ENCODE measurements around the gene UNC119B.

Gene UNC119B

GRCh38 chr12:120700886-120701285 is 9.4 kb upstream of the UNC119B start:
- Histone ChIP-seq H3K27me3 (ENCODE audit: control insufficient read depth, insufficient read depth, low read length) (no peaks in the 10 kb centered on the region), H3K9me3 (ENCODE audit: control insufficient read depth, insufficient read depth, low read length) (no peaks in the 10 kb centered on the region), H3K4me3 (ENCODE audit: low read length) (no peak overlapping the region), H3K4me1 (ENCODE audit: control insufficient read depth, insufficient read depth, low read length) (no peaks in the 10 kb centered on the region), H3K27ac (ENCODE audit: low read length) (no peak overlapping the region), H3K36me3 (ENCODE audit: control insufficient read depth, insufficient read depth, low read length) (peaks cover 38% of the 10 kb centered on the region)
- no peak for DNase-seq (ENCODE audit: low read depth, low spot score)
- no CpG with 5 or more reads among the region's 5 CpGs for WGBS (ENCODE audit: insufficient coverage, insufficient read length)

GRCh38 chr12:120702637-120703036 is 7.6 kb upstream of the UNC119B start:
- H3K27ac ChIP-seq (ENCODE audit: low read length), result no peak overlapping the region
- no peaks in the 10 kb centered on the region for H3K4me1 ChIP-seq (ENCODE audit: control insufficient read depth, insufficient read depth, low read length)
- no peak for DNase-seq (ENCODE audit: low read depth, low spot score)
- no CpG with 5 or more reads among the region's 1 CpG for WGBS (ENCODE audit: insufficient coverage, insufficient read length)
- no peaks in the 10 kb centered on the region for H3K27me3 ChIP-seq (ENCODE audit: control insufficient read depth, insufficient read depth, low read length)
- peaks cover 31% of the 10 kb centered on the region for H3K36me3 ChIP-seq (ENCODE audit: control insufficient read depth, insufficient read depth, low read length)
- H3K4me3 ChIP-seq (ENCODE audit: low read length), result no peak overlapping the region
- H3K9me3 ChIP-seq (ENCODE audit: control insufficient read depth, insufficient read depth, low read length), result no peaks in the 10 kb centered on the region

DNA sequence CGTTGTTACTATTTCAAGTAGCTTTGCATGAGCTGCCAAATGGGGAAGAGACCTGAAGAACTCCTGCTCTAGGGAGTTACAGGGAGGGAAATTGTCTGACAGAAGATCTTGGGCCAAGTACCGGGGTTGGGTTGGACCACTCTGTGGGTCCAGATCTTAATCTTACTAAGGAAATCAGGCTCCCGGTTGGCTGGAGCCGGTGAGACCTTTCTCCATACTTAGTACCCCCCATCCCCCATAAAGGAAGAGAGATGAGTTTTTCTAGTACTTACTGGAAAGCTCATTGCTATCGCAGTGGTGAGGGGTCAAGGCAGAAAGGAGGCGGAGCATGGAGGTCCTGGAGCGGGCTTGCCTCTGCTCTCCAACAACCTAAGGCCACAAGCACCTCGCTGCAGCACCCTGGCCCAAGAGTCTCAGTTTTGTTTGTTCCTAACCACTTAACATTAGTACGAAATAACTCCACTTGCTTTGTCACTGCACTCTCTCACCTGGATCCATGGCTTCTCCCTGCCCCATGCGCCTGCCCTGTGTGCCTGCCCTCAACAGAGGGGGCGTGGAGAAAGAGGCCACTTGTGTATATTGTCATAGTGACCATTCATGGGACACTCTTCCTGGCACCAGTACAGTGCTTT is 6.8 kb upstream of the UNC119B start:
- no peak overlapping the region for H3K27ac ChIP-seq (ENCODE audit: low read length)
- no peaks in the 10 kb centered on the region for H3K9me3 ChIP-seq (ENCODE audit: control insufficient read depth, insufficient read depth, low read length)
- peaks cover 27% of the 10 kb centered on the region for H3K36me3 ChIP-seq (ENCODE audit: control insufficient read depth, insufficient read depth, low read length)
- H3K4me1 ChIP-seq (ENCODE audit: control insufficient read depth, insufficient read depth, low read length), result no peaks in the 10 kb centered on the region
- H3K4me3 ChIP-seq (ENCODE audit: low read length), result no peak overlapping the region
- H3K27me3 ChIP-seq (ENCODE audit: control insufficient read depth, insufficient read depth, low read length), result no peaks in the 10 kb centered on the region
- no peak for DNase-seq (ENCODE audit: low read depth, low spot score)
- no CpG with 5 or more reads among the region's 11 CpGs for WGBS (ENCODE audit: insufficient coverage, insufficient read length)

GRCh38 chr12:120705618-120706017 is 4.6 kb upstream of the UNC119B start:
- H3K9me3 ChIP-seq (ENCODE audit: control insufficient read depth, insufficient read depth, low read length), result no peaks in the 10 kb centered on the region
- no peaks in the 10 kb centered on the region for H3K27me3 ChIP-seq (ENCODE audit: control insufficient read depth, insufficient read depth, low read length)
- H3K4me3 ChIP-seq (ENCODE audit: low read length), result no peak overlapping the region
- no peak for DNase-seq (ENCODE audit: low read depth, low spot score)
- WGBS (ENCODE audit: insufficient coverage, insufficient read length), result no CpG with 5 or more reads among the region's 1 CpG
- no peaks in the 10 kb centered on the region for H3K4me1 ChIP-seq (ENCODE audit: control insufficient read depth, insufficient read depth, low read length)
- peaks cover 14% of the 10 kb centered on the region for H3K36me3 ChIP-seq (ENCODE audit: control insufficient read depth, insufficient read depth, low read length)
- H3K27ac ChIP-seq (ENCODE audit: low read length), result no peak overlapping the region

DNA sequence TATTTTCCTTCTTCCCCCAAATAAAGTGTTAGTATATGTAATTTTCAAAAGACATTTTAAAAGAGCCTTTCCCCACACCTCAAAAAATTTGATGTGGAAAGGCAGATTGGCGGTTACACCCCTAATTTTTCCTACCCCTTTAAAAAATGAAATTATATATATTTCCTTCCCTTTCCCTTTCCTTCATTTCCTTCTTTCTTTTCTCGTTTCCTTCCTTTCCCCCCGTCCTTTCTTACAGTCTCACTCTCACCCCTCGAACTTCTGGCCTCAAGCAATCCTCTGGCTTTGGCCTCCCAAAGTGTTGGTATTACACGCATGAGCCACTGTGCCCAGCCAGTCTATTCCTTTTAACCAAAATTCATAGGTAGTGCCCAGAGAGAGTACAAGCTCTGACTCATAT is 4.2 kb upstream of the UNC119B start:
- H3K4me1 ChIP-seq (ENCODE audit: control insufficient read depth, insufficient read depth, low read length), result no peaks in the 10 kb centered on the region
- no peak for DNase-seq (ENCODE audit: low read depth, low spot score)

GRCh38 chr12:120708651-120709050 is 1.6 kb upstream of the UNC119B start:
- Histone ChIP-seq H3K27ac (ENCODE audit: low read length) (no peak overlapping the region), H3K27me3 (ENCODE audit: control insufficient read depth, insufficient read depth, low read length) (no peaks in the 10 kb centered on the region), H3K36me3 (ENCODE audit: control insufficient read depth, insufficient read depth, low read length) (peaks cover 4% of the 10 kb centered on the region; the same call in 1 of the 2 replicates), H3K9me3 (ENCODE audit: control insufficient read depth, insufficient read depth, low read length) (no peaks in the 10 kb centered on the region), H3K4me1 (ENCODE audit: control insufficient read depth, insufficient read depth, low read length) (peaks cover 3% of the 10 kb centered on the region), H3K4me3 (ENCODE audit: low read length) (no peak overlapping the region)
- no CpG with 5 or more reads among the region's 4 CpGs for WGBS (ENCODE audit: insufficient coverage, insufficient read length)
- DNase-seq (ENCODE audit: low read depth, low spot score), result no peak

More for the DNA sequence above, 4.2 kb upstream of the UNC119B start:
- Histone ChIP-seq H3K27ac (ENCODE audit: low read length) (no peak overlapping the region), H3K36me3 (ENCODE audit: control insufficient read depth, insufficient read depth, low read length) (peaks cover 10% of the 10 kb centered on the region; the same call in 1 of the 2 replicates), H3K9me3 (ENCODE audit: control insufficient read depth, insufficient read depth, low read length) (no peaks in the 10 kb centered on the region), H3K27me3 (ENCODE audit: control insufficient read depth, insufficient read depth, low read length) (no peaks in the 10 kb centered on the region), H3K4me3 (ENCODE audit: low read length) (no peak overlapping the region)
- 100% methylated on average over 3 of the region's 5 CpGs for WGBS (ENCODE audit: insufficient coverage, insufficient read length)

GRCh38 chr12:120710805-120711296 is 593 bp downstream of the UNC119B start:
- H3K27ac ChIP-seq (ENCODE audit: low read length), result no peak overlapping the region
- peak overlapping the region; percentile 96 for H3K4me3 ChIP-seq (ENCODE audit: low read length)
- H3K36me3 ChIP-seq (ENCODE audit: control insufficient read depth, insufficient read depth, low read length), result peaks cover 12% of the 10 kb centered on the region; the same call in 1 of the 2 replicates
- no peaks in the 10 kb centered on the region for H3K9me3 ChIP-seq (ENCODE audit: control insufficient read depth, insufficient read depth, low read length)
- DNase-seq (ENCODE audit: low read depth, low spot score), result no peak
- no peaks in the 10 kb centered on the region for H3K27me3 ChIP-seq (ENCODE audit: control insufficient read depth, insufficient read depth, low read length)
- no CpG with 5 or more reads among the region's 31 CpGs for WGBS (ENCODE audit: insufficient coverage, insufficient read length)
- peaks cover 3% of the 10 kb centered on the region for H3K4me1 ChIP-seq (ENCODE audit: control insufficient read depth, insufficient read depth, low read length)

GRCh38 chr12:120711411-120711810 is 1.2 kb downstream of the UNC119B start:
- Histone ChIP-seq H3K36me3 (ENCODE audit: control insufficient read depth, insufficient read depth, low read length) (peaks cover 14% of the 10 kb centered on the region; the same call in 1 of the 2 replicates), H3K27me3 (ENCODE audit: control insufficient read depth, insufficient read depth, low read length) (no peaks in the 10 kb centered on the region), H3K4me3 (ENCODE audit: low read length) (peak overlapping the region; percentile 96; the same call in 1 of the 2 replicates), H3K4me1 (ENCODE audit: control insufficient read depth, insufficient read depth, low read length) (peaks cover 3% of the 10 kb centered on the region), H3K27ac (ENCODE audit: low read length) (no peak overlapping the region), H3K9me3 (ENCODE audit: control insufficient read depth, insufficient read depth, low read length) (no peaks in the 10 kb centered on the region)
- no peak for DNase-seq (ENCODE audit: low read depth, low spot score)
- no CpG with 5 or more reads among the region's 6 CpGs for WGBS (ENCODE audit: insufficient coverage, insufficient read length)

DNA sequence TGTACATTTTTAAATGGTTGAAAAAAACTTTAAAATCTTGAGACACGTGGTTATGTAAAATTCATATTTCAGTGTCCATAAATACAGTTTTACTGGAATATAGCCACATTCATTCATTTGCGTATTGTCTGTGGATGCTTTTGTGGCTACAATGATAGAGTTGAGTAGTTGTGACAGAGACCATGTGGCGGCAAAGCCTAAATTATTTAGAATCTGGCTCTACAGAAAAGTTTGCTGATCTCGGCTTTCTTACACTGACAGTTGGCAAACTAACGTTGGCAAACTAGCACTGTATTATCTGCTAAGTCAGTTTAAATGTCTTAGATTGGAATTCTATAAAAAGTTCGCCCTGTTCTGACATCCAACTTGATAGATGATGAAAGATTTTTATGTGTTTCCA is 2.4 kb downstream of the UNC119B start:
- no peak overlapping the region for H3K4me3 ChIP-seq (ENCODE audit: low read length)
- DNase-seq (ENCODE audit: low read depth, low spot score), result no peak
- H3K9me3 ChIP-seq (ENCODE audit: control insufficient read depth, insufficient read depth, low read length), result no peaks in the 10 kb centered on the region
- no CpG with 5 or more reads among the region's 6 CpGs for WGBS (ENCODE audit: insufficient coverage, insufficient read length)
- peaks cover 21% of the 10 kb centered on the region; the same call in 1 of the 2 replicates for H3K36me3 ChIP-seq (ENCODE audit: control insufficient read depth, insufficient read depth, low read length)
- no peak overlapping the region for H3K27ac ChIP-seq (ENCODE audit: low read length)
- no peaks in the 10 kb centered on the region for H3K27me3 ChIP-seq (ENCODE audit: control insufficient read depth, insufficient read depth, low read length)
- H3K4me1 ChIP-seq (ENCODE audit: control insufficient read depth, insufficient read depth, low read length), result peaks cover 3% of the 10 kb centered on the region

DNA sequence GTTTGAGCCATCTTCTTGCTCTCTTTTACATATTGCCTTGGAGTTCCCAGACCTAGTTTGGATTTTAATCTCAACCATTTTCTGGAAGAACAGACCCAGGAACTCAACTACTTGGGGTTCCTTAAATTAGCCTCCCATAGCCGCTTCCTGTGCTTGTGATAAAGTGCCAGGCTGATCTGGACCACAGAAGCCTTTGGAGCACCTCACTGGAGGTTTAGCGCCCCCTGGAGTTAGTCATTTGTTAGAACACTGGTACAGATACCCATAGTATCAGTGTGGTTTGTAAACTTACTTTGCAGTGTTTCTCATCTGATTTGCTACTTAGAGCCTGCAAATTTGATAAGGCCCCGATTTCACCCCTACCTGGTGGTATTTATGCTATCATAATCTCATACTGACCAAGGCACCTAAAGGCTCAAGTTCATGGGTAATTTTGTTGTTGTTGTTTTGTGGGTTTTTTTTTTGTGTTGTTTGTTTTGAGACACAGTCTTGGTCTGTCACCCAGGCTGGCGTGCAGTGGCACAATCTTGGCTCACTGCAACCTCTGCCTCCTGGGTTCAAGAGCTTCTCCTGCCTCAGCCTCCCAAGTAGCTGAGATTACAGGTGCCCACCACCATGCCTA is 3.7 kb downstream of the UNC119B start:
- Histone ChIP-seq H3K36me3 (ENCODE audit: control insufficient read depth, insufficient read depth, low read length) (peaks cover 28% of the 10 kb centered on the region; the same call in 1 of the 2 replicates), H3K4me1 (ENCODE audit: control insufficient read depth, insufficient read depth, low read length) (peaks cover 3% of the 10 kb centered on the region), H3K27me3 (ENCODE audit: control insufficient read depth, insufficient read depth, low read length) (no peaks in the 10 kb centered on the region), H3K27ac (ENCODE audit: low read length) (no peak overlapping the region), H3K4me3 (ENCODE audit: low read length) (no peak overlapping the region), H3K9me3 (ENCODE audit: control insufficient read depth, insufficient read depth, low read length) (no peaks in the 10 kb centered on the region)
- WGBS (ENCODE audit: insufficient coverage, insufficient read length), result no CpG with 5 or more reads among the region's 4 CpGs
- DNase-seq (ENCODE audit: low read depth, low spot score), result peak; percentile 71
